ENCODE data around the gene PLCB2. TPM values are rescaled to one million over a fixed set of nuclear protein-coding genes. Genes with fewer than 3 reads are reported as not detected.

PLCB2 gene
- total RNA-seq, 5 donors from 2014 or later (not counting 1 experiment from before 2014, with no cell fraction given), result 242 to 293 (median 245) TPM

GRCh38 chr15:40334541-40334940 lies 26.8 kb upstream of the PLCB2 start:
- Mint-ChIP-seq H3K27ac (peak overlapping the region; percentile 48 to 79), H3K4me1 (peaks cover 17 to 35% (median 20%) of the 10 kb centered on the region in 3 donors), H3K9me3 (no peaks in the 10 kb centered on the region), H3K27me3 (no peaks in the 10 kb centered on the region), H3K36me3 (no peaks in the 10 kb centered on the region), H3K4me3 (peak overlapping the region in 1 of 3 donors; percentile 42)
- no peak overlapping the region for H3K4me3 ChIP-seq (ENCODE audit: control insufficient read depth in 1 of 2, extremely low read depth in 1 of 2, low read length in 1 of 2)
- ATAC-seq (replicated peaks in 1 of 4), result no peak
- H3K27ac ChIP-seq (ENCODE audit: low read length), result no peak overlapping the region
- POLR2A ChIA-PET, result interaction anchor here in 1 of 2 donors (0.9 kb wide), 1 partner anchor 11 kb away, joined by 3 read pairs; the partner anchor contains the start of gene INAFM2
- peaks cover 11 to 33% of the 10 kb centered on the region in 2 experiments for H3K4me1 ChIP-seq (ENCODE audit: control insufficient read depth in 1 of 2, extremely low read depth in 1 of 2, insufficient read depth in 2 of 2, low read length in 2 of 2)
- peaks cover 0 to 17% of the 10 kb centered on the region in 2 experiments for H3K27me3 ChIP-seq (replicated peaks in 1 of 2; ENCODE audit: control insufficient read depth in 2 of 2, extremely low read depth in 1 of 2, insufficient read depth in 2 of 2, low read length in 1 of 2)
- 92% methylated on average over 1 of the region's 3 CpGs for WGBS (ENCODE audit: insufficient coverage)
- no peak for DNase-seq
- CTCF ChIA-PET, result interaction anchor here (0.6 to 1.4 kb wide), 5 partner anchors 10 to 55 kb away, joined by 3 to 5 read pairs (median 4); no protein-coding TSS in a partner anchor
- no peaks in the 10 kb centered on the region for H3K36me3 ChIP-seq (ENCODE audit: control insufficient read depth in 2 of 2, extremely low read depth in 1 of 2, insufficient read depth in 1 of 2, low read length in 1 of 2)
- no peaks in the 10 kb centered on the region for H3K9me3 ChIP-seq

- Mint-ChIP-seq H3K4me1 (peaks cover 17 to 40% (median 20%) of the 10 kb centered on the region in 3 donors), H3K27ac (peak overlapping the region; percentile 48 to 79), H3K9me3 (no peaks in the 10 kb centered on the region), H3K27me3 (no peaks in the 10 kb centered on the region), H3K4me3 (peak overlapping the region in 1 of 3 donors; percentile 42), H3K36me3 (no peaks in the 10 kb centered on the region)
- no peaks in the 10 kb centered on the region for H3K36me3 ChIP-seq (ENCODE audit: control insufficient read depth in 2 of 2, extremely low read depth in 1 of 2, insufficient read depth in 1 of 2, low read length in 1 of 2)
- DNase-seq (peak in 25 of 35 experiments; percentile 11 to 64 (median 31)), ATAC-seq (replicated peaks in 1 of 4) (peak; percentile 41 to 75 (median 53))
- ChIA-PET CTCF (interaction anchor here (0.6 to 1.4 kb wide), 6 partner anchors 10 to 54 kb away, joined by 3 to 5 read pairs (median 4); no protein-coding TSS in a partner anchor), POLR2A (interaction anchor here in 1 of 2 donors (0.9 kb wide), 1 partner anchor 11 kb away, joined by 3 read pairs; the partner anchor contains the start of gene INAFM2)
- WGBS (ENCODE audit: insufficient coverage), result 20% methylated on average over 8 of the region's 12 CpGs
- peaks cover 0 to 15% of the 10 kb centered on the region in 2 experiments for H3K27me3 ChIP-seq (replicated peaks in 1 of 2; ENCODE audit: control insufficient read depth in 2 of 2, extremely low read depth in 1 of 2, insufficient read depth in 2 of 2, low read length in 1 of 2)
- H3K4me1 ChIP-seq (ENCODE audit: control insufficient read depth in 1 of 2, extremely low read depth in 1 of 2, insufficient read depth in 2 of 2, low read length in 2 of 2), result peaks cover 11 to 33% of the 10 kb centered on the region in 2 experiments
- H3K9me3 ChIP-seq, result no peaks in the 10 kb centered on the region
- H3K4me3 ChIP-seq (ENCODE audit: control insufficient read depth in 1 of 2, extremely low read depth in 1 of 2, low read length in 1 of 2), result peak overlapping the region in 1 of 2 donors; percentile 26
- no peak overlapping the region for H3K27ac ChIP-seq (ENCODE audit: low read length)
These were observed 26.3 kb upstream of the PLCB2 start for GRCh38 chr15:40333922-40334492.

GRCh38 chr15:40332113-40332781 lies 24.5 kb upstream of the PLCB2 start:
- no peak for DNase-seq
- Mint-ChIP-seq H3K9me3 (no peaks in the 10 kb centered on the region), H3K4me3 (no peak overlapping the region), H3K27ac (no peak overlapping the region), H3K4me1 (peaks cover 15 to 37% (median 16%) of the 10 kb centered on the region in 3 donors), H3K27me3 (no peaks in the 10 kb centered on the region), H3K36me3 (no peaks in the 10 kb centered on the region)
- H3K27me3 ChIP-seq (replicated peaks in 1 of 2; ENCODE audit: control insufficient read depth in 2 of 2, extremely low read depth in 1 of 2, insufficient read depth in 2 of 2, low read length in 1 of 2), result no peaks in the 10 kb centered on the region
- no peak overlapping the region for H3K4me3 ChIP-seq (ENCODE audit: control insufficient read depth in 1 of 2, extremely low read depth in 1 of 2, low read length in 1 of 2)
- no peak overlapping the region for H3K27ac ChIP-seq (ENCODE audit: low read length)
- H3K9me3 ChIP-seq, result no peaks in the 10 kb centered on the region
- POLR2A ChIA-PET, result no interaction called here
- 80% methylated on average over 3 of the region's 8 CpGs for WGBS (ENCODE audit: insufficient coverage)
- CTCF ChIA-PET, result no interaction called here
- ATAC-seq (replicated peaks in 1 of 4), result no peak
- H3K4me1 ChIP-seq (ENCODE audit: control insufficient read depth in 1 of 2, extremely low read depth in 1 of 2, insufficient read depth in 2 of 2, low read length in 2 of 2), result peaks cover 14 to 27% of the 10 kb centered on the region in 2 experiments
- H3K36me3 ChIP-seq (ENCODE audit: control insufficient read depth in 2 of 2, extremely low read depth in 1 of 2, insufficient read depth in 1 of 2, low read length in 1 of 2), result no peaks in the 10 kb centered on the region

GRCh38 chr15:40331637-40332036 lies 23.9 kb upstream of the PLCB2 start:
- H3K27me3 ChIP-seq (replicated peaks in 1 of 2; ENCODE audit: control insufficient read depth in 2 of 2, extremely low read depth in 1 of 2, insufficient read depth in 2 of 2, low read length in 1 of 2), result no peaks in the 10 kb centered on the region
- ATAC-seq (replicated peaks in 1 of 4) (no peak), DNase-seq (no peak)
- H3K4me3 ChIP-seq (ENCODE audit: control insufficient read depth in 1 of 2, extremely low read depth in 1 of 2, low read length in 1 of 2), result no peak overlapping the region
- no peaks in the 10 kb centered on the region for H3K36me3 Mint-ChIP-seq
- H3K9me3 ChIP-seq, result no peaks in the 10 kb centered on the region
- ChIA-PET POLR2A (no interaction called here), CTCF (interaction anchor here in 1 of 2 donors (1.4 kb wide), 1 partner anchor 52 kb away, joined by 4 read pairs; no protein-coding TSS in a partner anchor)
- H3K9me3 Mint-ChIP-seq, result no peaks in the 10 kb centered on the region
- WGBS (ENCODE audit: insufficient coverage), result 91% methylated on average over 6 of the region's 7 CpGs
- no peaks in the 10 kb centered on the region for H3K27me3 Mint-ChIP-seq
- H3K4me1 ChIP-seq (ENCODE audit: control insufficient read depth in 1 of 2, extremely low read depth in 1 of 2, insufficient read depth in 2 of 2, low read length in 2 of 2), result peaks cover 14 to 24% of the 10 kb centered on the region in 2 experiments
- H3K36me3 ChIP-seq (ENCODE audit: control insufficient read depth in 2 of 2, extremely low read depth in 1 of 2, insufficient read depth in 1 of 2, low read length in 1 of 2), result no peaks in the 10 kb centered on the region
- H3K27ac Mint-ChIP-seq, result no peak overlapping the region
- peaks cover 14 to 37% (median 17%) of the 10 kb centered on the region in 3 donors for H3K4me1 Mint-ChIP-seq
- H3K27ac ChIP-seq (ENCODE audit: low read length), result no peak overlapping the region
- no peak overlapping the region for H3K4me3 Mint-ChIP-seq

GRCh38 chr15:40331026-40331425 lies 23.3 kb upstream of the PLCB2 start:
- no CpG with 5 or more reads among the region's 7 CpGs for WGBS (ENCODE audit: insufficient coverage)
- Histone ChIP-seq H3K4me3 (ENCODE audit: control insufficient read depth in 1 of 2, extremely low read depth in 1 of 2, low read length in 1 of 2) (no peak overlapping the region), H3K36me3 (ENCODE audit: control insufficient read depth in 2 of 2, extremely low read depth in 1 of 2, insufficient read depth in 1 of 2, low read length in 1 of 2) (no peaks in the 10 kb centered on the region), H3K9me3 (no peaks in the 10 kb centered on the region), H3K27me3 (replicated peaks in 1 of 2; ENCODE audit: control insufficient read depth in 2 of 2, extremely low read depth in 1 of 2, insufficient read depth in 2 of 2, low read length in 1 of 2) (no peaks in the 10 kb centered on the region), H3K4me1 (ENCODE audit: control insufficient read depth in 1 of 2, extremely low read depth in 1 of 2, insufficient read depth in 2 of 2, low read length in 2 of 2) (peaks cover 14 to 23% of the 10 kb centered on the region in 2 experiments), H3K27ac (ENCODE audit: low read length) (no peak overlapping the region)
- Mint-ChIP-seq H3K4me3 (no peak overlapping the region), H3K4me1 (peaks cover 14 to 38% (median 17%) of the 10 kb centered on the region in 3 donors), H3K27me3 (no peaks in the 10 kb centered on the region), H3K27ac (no peak overlapping the region), H3K36me3 (no peaks in the 10 kb centered on the region), H3K9me3 (no peaks in the 10 kb centered on the region)
- ChIA-PET POLR2A (no interaction called here), CTCF (interaction anchor here (1.4 to 1.9 kb wide), 2 partner anchors 10 to 52 kb away, joined by 4 to 6 read pairs; no protein-coding TSS in a partner anchor)
- ATAC-seq (replicated peaks in 1 of 4) (no peak), DNase-seq (no peak)

- ChIA-PET POLR2A (no interaction called here), CTCF (interaction anchor here (0.9 to 1.9 kb wide), 3 partner anchors 9 to 55 kb away, joined by 4 to 6 read pairs (median 4); no protein-coding TSS in a partner anchor)
- no peak for ATAC-seq (replicated peaks in 1 of 4)
- H3K4me3 ChIP-seq (ENCODE audit: control insufficient read depth in 1 of 2, extremely low read depth in 1 of 2, low read length in 1 of 2), result no peak overlapping the region
- no peak overlapping the region for H3K27ac Mint-ChIP-seq
- no peaks in the 10 kb centered on the region for H3K36me3 ChIP-seq (ENCODE audit: control insufficient read depth in 2 of 2, extremely low read depth in 1 of 2, insufficient read depth in 1 of 2, low read length in 1 of 2)
- H3K9me3 ChIP-seq, result no peaks in the 10 kb centered on the region
- 97% methylated on average over 4 of the region's 5 CpGs for WGBS (ENCODE audit: insufficient coverage)
- no peak overlapping the region for H3K4me3 Mint-ChIP-seq
- H3K9me3 Mint-ChIP-seq, result no peaks in the 10 kb centered on the region
- peaks cover 15 to 25% of the 10 kb centered on the region in 2 experiments for H3K4me1 ChIP-seq (ENCODE audit: control insufficient read depth in 1 of 2, extremely low read depth in 1 of 2, insufficient read depth in 2 of 2, low read length in 2 of 2)
- H3K4me1 Mint-ChIP-seq, result peaks cover 20 to 42% (median 23%) of the 10 kb centered on the region in 3 donors
- H3K36me3 Mint-ChIP-seq, result no peaks in the 10 kb centered on the region
- H3K27me3 Mint-ChIP-seq, result no peaks in the 10 kb centered on the region
- DNase-seq, result no peak
- H3K27me3 ChIP-seq (replicated peaks in 1 of 2; ENCODE audit: control insufficient read depth in 2 of 2, extremely low read depth in 1 of 2, insufficient read depth in 2 of 2, low read length in 1 of 2), result no peaks in the 10 kb centered on the region
- H3K27ac ChIP-seq (ENCODE audit: low read length), result no peak overlapping the region
These were observed 22.7 kb upstream of the PLCB2 start for GRCh38 chr15:40330368-40330836.

Measured in T-cell (primary cell).